ENCODE data around the gene SNAI3. TPM values are rescaled to one million over a fixed set of nuclear protein-coding genes. Genes with fewer than 3 reads are reported as not detected.

The SNAI3 gene
- total and polyA plus RNA-seq, 2 of the 8 experiments (the other 6 are each of a cell fraction or from before 2014, with no cell fraction given), result 8.5 to 13.3 TPM

DNA sequence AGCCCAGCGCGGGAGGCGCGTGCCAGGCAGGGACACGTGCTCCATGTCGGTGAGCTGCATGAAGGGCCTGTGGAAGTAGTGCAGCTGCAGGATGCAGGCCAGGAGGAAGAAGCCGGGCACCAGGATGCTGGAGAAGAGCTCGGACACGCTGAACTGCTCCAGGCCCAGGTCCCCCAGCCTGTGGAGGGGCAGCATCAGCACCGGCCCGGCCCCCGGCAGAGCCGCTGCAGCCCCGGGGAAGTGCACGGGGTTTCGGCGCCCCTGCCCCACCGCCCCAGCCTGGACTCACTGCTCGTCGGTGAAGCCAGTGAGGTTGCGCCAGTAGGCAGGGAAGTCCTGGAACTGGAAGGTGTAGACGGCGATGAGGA lies 48.0 kb upstream of the SNAI3 start:
- Histone ChIP-seq H3K4ac (replicated peaks; ENCODE audit: insufficient read length, low read depth, low read length) (no peak overlapping the region), H4K8ac (ENCODE audit: extremely low read depth, insufficient read depth, low read length) (no peak overlapping the region), H2BK5ac (ENCODE audit: low read depth, low read length) (no peak overlapping the region), H3K14ac (ENCODE audit: insufficient read length) (no peak overlapping the region), H3K9ac (replicated peaks in 1 of 4; ENCODE audit: extremely low read depth in 1 of 4, low read depth in 3 of 4, low read length in 3 of 4) (no peak overlapping the region), H3K4me2 (ENCODE audit: insufficient read depth in 1 of 2, low read depth in 2 of 2, low read length in 2 of 2) (no peak overlapping the region), H2BK20ac (ENCODE audit: low read length) (no peak overlapping the region), H3K27me3 (replicated peaks in 1 of 4; ENCODE audit: control insufficient read depth in 3 of 4, extremely low read depth in 1 of 4, insufficient read depth in 3 of 4, low read length in 3 of 4) (no peaks in the 10 kb centered on the region), H2BK15ac (ENCODE audit: low read length) (no peak overlapping the region), H3K18ac (ENCODE audit: extremely low read depth, low read length) (no peak overlapping the region), H3K9me3 (ENCODE audit: insufficient read depth in 2 of 2, low read depth in 1 of 2, low read length in 1 of 2) (no peaks in the 10 kb centered on the region), H3K79me2 (ENCODE audit: control insufficient read depth in 1 of 2, insufficient read depth in 2 of 2, low read length in 2 of 2) (no peaks in the 10 kb centered on the region), H3K56ac (replicated peaks; ENCODE audit: insufficient read length, low read depth, low read length) (no peak overlapping the region), H4K20me1 (replicated peaks in 1 of 2; ENCODE audit: control insufficient read depth in 1 of 2, insufficient read depth in 2 of 2, low read length in 2 of 2) (peaks cover 0 to 11% of the 10 kb centered on the region in 2 experiments), H3K4me3 (ENCODE audit: extremely low read depth in 1 of 4, insufficient read depth in 2 of 4, low read depth in 3 of 4, low read length in 4 of 4) (no peak overlapping the region), H3K79me1 (ENCODE audit: low read depth, low read length) (no peaks in the 10 kb centered on the region), H3K23ac (ENCODE audit: insufficient read length) (no peak overlapping the region), H3K36me3 (ENCODE audit: control insufficient read depth in 2 of 4, insufficient read depth in 4 of 4, low read length in 3 of 4) (peaks cover 0 to 18% (median under 1%) of the 10 kb centered on the region in 4 experiments; a peak in 2 of 8 replicates), H4K5ac (ENCODE audit: insufficient read length, low read depth, low read length) (no peak overlapping the region), H2BK12ac (ENCODE audit: low read depth, low read length) (no peak overlapping the region), H2AK5ac (ENCODE audit: low read depth, low read length) (no peak overlapping the region), H4K91ac (replicated peaks; ENCODE audit: insufficient read length, low read length) (no peak overlapping the region), H3K23me2 (ENCODE audit: low read depth, low read length) (no peaks in the 10 kb centered on the region), H2AFZ (ENCODE audit: low read length) (no peak overlapping the region), H3K4me1 (replicated peaks in 1 of 4; ENCODE audit: control insufficient read depth in 3 of 4, insufficient read depth in 4 of 4, low read length in 3 of 4) (peaks cover 0 to 5% (median 0%) of the 10 kb centered on the region in 4 experiments; a peak in 1 of 7 replicates), H3K27ac (ENCODE audit: low read depth, low read length) (no peak overlapping the region), H2BK120ac (replicated peaks; ENCODE audit: low read depth, low read length) (no peak overlapping the region)
- ChIA-PET CTCF (ENCODE audit: partially characterized antibody) (interaction anchor here (1.0 to 10.0 kb wide), 3 partner anchors 21 to 58 kb away, joined by 3 to 251 read pairs (median 45); partner anchors contain the start of gene PIEZO1), POLR2A (ENCODE audit: partially characterized antibody) (interaction anchor here (1.0 to 1.3 kb wide), 3 partner anchors 18 to 76 kb away, joined by 3 to 5 read pairs (median 3); no protein-coding TSS in a partner anchor)
- FAIRE-seq (no peak), DNase-seq (ENCODE audit: low read depth in 1 of 2, low spot score in 2 of 2) (no peak)
- 92% methylated on average over 21 of the region's 23 CpGs; no CpG with 5 or more reads in 1 of the 2 experiments for WGBS, 2 experiments (ENCODE audit: extremely low coverage in 1 of 2, insufficient coverage in 1 of 2, insufficient read length in 1 of 2, insufficient replicate concordance in 2 of 2, low coverage in 1 of 2, low lambda C conversion rate in 2 of 2, missing lambda C conversion rate in 1 of 2)
- TF ChIP-seq KDM4A (IDR thresholded peaks at IDR 0.05; ENCODE audit: low read depth, low read length, severe bottlenecking) (no peak), KDM5A (IDR thresholded peaks at IDR 0.05; ENCODE audit: low read length) (no peak), RNF2 (IDR thresholded peaks at IDR 0.05; ENCODE audit: borderline replicate concordance, low read depth, low read length, missing control alignments, poor library complexity, severe bottlenecking) (no peak)

All from H1 (cell line).